Measurements from ENCODE around the gene COG6. TPM values are rescaled to one million over a fixed set of nuclear protein-coding genes. Genes with fewer than 3 reads are reported as not detected.
A peak's percentile ranks its signal among the peaks of the same experiment; 100 is the strongest.

Gene COG6
- total RNA-seq (2013; cell fraction: nucleolus; rRNA removed): 54.6 and 58.0 TPM in 2 replicates
- 9.4 and 15.4 TPM in 2 replicates for total RNA-seq (2014; rRNA removed)
- total RNA-seq (2014; rRNA removed; fragmentation: Illumina TruSeq; extraction: Trizol): 13.9 and 14.9 TPM in 2 replicates
- total RNA-seq (2021): 15.9 and 23.4 TPM in 2 replicates
- polyA plus RNA-seq (2011; ENCODE audit: low read depth): 5.4 TPM
- polyA plus RNA-seq (2011; rRNA removed): 29.8 and 45.2 TPM in 2 replicates
- 11.1 and 13.1 TPM in 2 replicates for polyA plus RNA-seq (2011; cell fraction: cytosol; rRNA removed)
- 14.7 and 16.4 TPM in 2 replicates for polyA plus RNA-seq (2011; cell fraction: nucleus; rRNA removed)
- polyA plus RNA-seq (2012): 11.8 and 13.9 TPM in 2 replicates
- 12.6 and 17.8 TPM in 2 replicates for polyA plus RNA-seq (2014; fragmentation: Illumina TruSeq; extraction: Trizol)
- polyA plus RNA-seq (2014; fragmentation: Nextera tagmentation; extraction: Ambion mirVana): 1 to 10 TPM; 4.5 to 5.3 TPM
- 9.0 and 9.8 TPM in 2 replicates for polyA plus RNA-seq (2014; rRNA removed)
- 10 to 100 TPM; 12.7 to 13.0 TPM for polyA plus RNA-seq (2016; fragmentation: Nextera tagmentation; extraction: Ambion mirVana)
- polyA minus RNA-seq (2011; rRNA and poly(A)+ RNA removed): 15.4 and 25.8 TPM in 2 replicates
- polyA minus RNA-seq (2011; cell fraction: cytosol; rRNA and poly(A)+ RNA removed): 7.8 and 10.5 TPM in 2 replicates
- polyA minus RNA-seq (2011; cell fraction: nucleus; rRNA and poly(A)+ RNA removed): 28.0 and 46.0 TPM in 2 replicates
- Bru-seq, nascent RNA: percentile 71 among the genes with signal in this experiment
- percentile 68 among the genes with signal in this experiment for BruChase-seq, experiment 1, labeled RNA remaining after a 6-hour chase
- BruChase-seq, experiment 2, labeled RNA remaining after a 2-hour chase: percentile 79 among the genes with signal in this experiment
- long read RNA-seq, experiment 1, transcript COG6-204 (19 exons, 3,563 nt): major isoform, 7 of 8 reads
- long read RNA-seq, experiment 1, partial matches to known transcripts: 0 of 8 reads
- long read RNA-seq, experiment 1, other reads (novel, unspliced or antisense): 1 of 8 reads
- long read RNA-seq, experiment 2, partial matches to known transcripts: 8 of 16 reads
- long read RNA-seq, experiment 2, other reads (novel, unspliced or antisense): 4 of 16 reads

GRCh38 chr13:39655569-39656324, at the start of gene COG6:
Gene COG6, plus strand, starts transcription at chr13:39655662. Its CDS starts 65 bp downstream, at chr13:39655727.
- no peaks in the 10 kb centered on the region for H3K27me3 ChIP-seq (replicated peaks in 1 of 2; ENCODE audit: control insufficient read depth in 2 of 2, insufficient read depth in 2 of 2, low read length in 1 of 2)
- in situ Hi-C loops (cut with MboI): no loop called here
- intact Hi-C loops (cut with micrococcal nuclease; ENCODE audit: unreplicated experiment): no loop called here
- H2AFZ ChIP-seq (ENCODE audit: control insufficient read depth, low read depth, low read length): peak within 1 kb of the TSS; percentile 99
- peak within 1 kb of the TSS; percentile 82 for H3K4me2 ChIP-seq (ENCODE audit: control insufficient read depth, insufficient read depth)
- SMC1A ChIA-PET (ENCODE audit: uncharacterized antibody, unreplicated experiment): interaction anchor here (0.7 to 1.5 kb wide), 5 partner anchors 8 to 29 kb away, joined by 3 to 4 read pairs (median 3); no protein-coding TSS in a partner anchor
- H3K9me3 ChIP-seq (replicated peaks; ENCODE audit: control insufficient read depth, insufficient read depth, low read length): no peaks in the 10 kb centered on the region
- H4K20me1 ChIP-seq (ENCODE audit: control insufficient read depth, insufficient read depth): no peaks in the 10 kb centered on the region
- H3K4me1 ChIP-seq (ENCODE audit: control insufficient read depth, insufficient read depth, low read length): no peaks in the 10 kb centered on the region; the same call in 1 of the 2 replicates
- under 1% methylated on average over 58 of the region's 59 CpGs for WGBS (ENCODE audit: insufficient coverage, insufficient replicate concordance, low lambda C conversion rate, missing lambda C conversion rate)
- RAD21 ChIA-PET (ENCODE audit: unreplicated experiment): interaction anchor here (1.4 kb wide), 1 partner anchor 15 kb away, joined by 3 read pairs; no protein-coding TSS in a partner anchor
- no TSS peak for BruUV-seq (replicated peaks)
- POLR2A ChIA-PET: interaction anchor here (0.6 kb wide), 1 partner anchor 1048 kb away, joined by 5 read pairs; no protein-coding TSS in a partner anchor
- peak within 1 kb of the TSS; percentile 81 for H3K9ac ChIP-seq (ENCODE audit: control insufficient read depth, insufficient read depth, low read length)
- FAIRE-seq (peak; percentile 13), ATAC-seq (peak; percentile 95), DNase-seq (ENCODE audit: low read depth, low spot score) (peak; percentile 86)
- H3K27ac ChIP-seq (ENCODE audit: control insufficient read depth, insufficient read depth): peak within 1 kb of the TSS; percentile 38; the same call in 1 of the 2 replicates
- H3K36me3 ChIP-seq (ENCODE audit: control insufficient read depth in 2 of 2, insufficient read depth in 2 of 2, low read length in 1 of 2): no peaks in the 10 kb centered on the region
- H3K4me3 ChIP-seq: peak within 1 kb of the TSS; percentile 89
- H3K79me2 ChIP-seq (ENCODE audit: control insufficient read depth, insufficient read depth, low read length): peaks cover 5% of the 10 kb centered on the region
- CTCF ChIA-PET: interaction anchor here (0.8 to 2.4 kb wide), 6 partner anchors 10 to 40 kb away, joined by 3 to 10 read pairs (median 4); no protein-coding TSS in a partner anchor
- no peak for TF ChIP-seq ATF7 (IDR thresholded peaks at IDR 0.05; ENCODE audit: low read depth)
- no peak for TF ChIP-seq IKZF2 (IDR thresholded peaks at IDR 0.05)
- TF ChIP-seq NR2C1 (IDR thresholded peaks at IDR 0.05): no peak
- TF ChIP-seq SMC3 (IDR thresholded peaks at IDR 0.05; ENCODE audit: borderline replicate concordance, low read length): no peak
- TF ChIP-seq POLR2AphosphoS2 (IDR thresholded peaks at IDR 0.05; ENCODE audit: low read depth, low read length): peak; percentile 62; the same call in 1 of the 2 replicates
- TF ChIP-seq SIN3A (IDR thresholded peaks at IDR 0.05; ENCODE audit: low read depth, low read length): peak; percentile 54; the same call in 1 of the 2 replicates
- TF ChIP-seq STAT3 (IDR thresholded peaks at IDR 0.05; ENCODE audit: low read depth, low read length): no peak
- TF ChIP-seq RELA (IDR thresholded peaks at IDR 0.05; ENCODE audit: borderline replicate concordance, partially characterized antibody): peak; percentile 29
- TF ChIP-seq ZNF24 (IDR thresholded peaks at IDR 0.05): no peak
- no peak for TF ChIP-seq ELK1 (IDR thresholded peaks at IDR 0.05; ENCODE audit: low read depth, low read length)
- peak; percentile 72 for TF ChIP-seq IKZF1 (conservative IDR thresholded peaks at IDR 0.05)
- no peak for TF ChIP-seq FOXM1 (IDR thresholded peaks at IDR 0.05; ENCODE audit: low read depth, low read length)
- no peak for TF ChIP-seq E4F1 (IDR thresholded peaks at IDR 0.05; ENCODE audit: borderline replicate concordance, partially characterized antibody)
- TF ChIP-seq POLR2A (IDR thresholded peaks at IDR 0.05; ENCODE audit: low read depth, low read length): peak; percentile 90
- no peak for TF ChIP-seq JUND (IDR thresholded peaks at IDR 0.05; ENCODE audit: low read depth, low read length)
- TF ChIP-seq NR2F1 (conservative IDR thresholded peaks at IDR 0.05): 0 out of 2 replicates have a peak, but pooled peaks have one; percentile 23
- no peak for TF ChIP-seq ZZZ3 (IDR thresholded peaks at IDR 0.05; ENCODE audit: control insufficient read depth, insufficient read length, low read depth)

Data from GM12878 (cell line).